IPS DF 6.9 (cell line): Measurements from ENCODE around the gene VAMP2.

Experiments used
- DNase-seq: peaks from one replicate; pipeline ENCODE4 v3.0.0-alpha.2; 2013; ENCODE audit warnings: low read depth, low spot score
- H3K27ac ChIP-seq: one replicate; pipeline ENCODE4 v1.5.1; 2013; ENCODE audit warnings: low read length, control low read depth
- H3K27me3 ChIP-seq: 2 replicates; pipeline ENCODE4 v1.6.1; 2013; ENCODE audit warnings: mild to moderate bottlenecking, low read length; ENCODE audit not compliant: control insufficient read depth, insufficient read depth
- H3K36me3 ChIP-seq: 2 replicates; pipeline ENCODE4 v1.6.1; 2013; ENCODE audit warnings: low read length; ENCODE audit not compliant: control insufficient read depth, insufficient read depth
- H3K4me1 ChIP-seq: 2 replicates; pipeline ENCODE4 v1.6.1; 2013; ENCODE audit warnings: low read length; ENCODE audit not compliant: control insufficient read depth, insufficient read depth
- H3K4me3 ChIP-seq: 2 replicates; pipeline ENCODE4 v1.5.1; 2013; ENCODE audit warnings: mild to moderate bottlenecking, low read length
- H3K9me3 ChIP-seq: 2 replicates; pipeline ENCODE4 v1.6.1; 2013; ENCODE audit warnings: low read length, inconsistent platforms; ENCODE audit not compliant: control insufficient read depth, insufficient read depth
- WGBS: extraction: QIAGEN DNeasy Blood & Tissue Kit; methylation state at CpG from one replicate; pipeline ENCODE4 v1.1.7; 2013; ENCODE audit warnings: mixed read lengths, missing lambda C conversion rate; ENCODE audit not compliant: insufficient read length, insufficient coverage; 5-methylcytosine and 5-hydroxymethylcytosine counted together

VAMP2 gene

DNA sequence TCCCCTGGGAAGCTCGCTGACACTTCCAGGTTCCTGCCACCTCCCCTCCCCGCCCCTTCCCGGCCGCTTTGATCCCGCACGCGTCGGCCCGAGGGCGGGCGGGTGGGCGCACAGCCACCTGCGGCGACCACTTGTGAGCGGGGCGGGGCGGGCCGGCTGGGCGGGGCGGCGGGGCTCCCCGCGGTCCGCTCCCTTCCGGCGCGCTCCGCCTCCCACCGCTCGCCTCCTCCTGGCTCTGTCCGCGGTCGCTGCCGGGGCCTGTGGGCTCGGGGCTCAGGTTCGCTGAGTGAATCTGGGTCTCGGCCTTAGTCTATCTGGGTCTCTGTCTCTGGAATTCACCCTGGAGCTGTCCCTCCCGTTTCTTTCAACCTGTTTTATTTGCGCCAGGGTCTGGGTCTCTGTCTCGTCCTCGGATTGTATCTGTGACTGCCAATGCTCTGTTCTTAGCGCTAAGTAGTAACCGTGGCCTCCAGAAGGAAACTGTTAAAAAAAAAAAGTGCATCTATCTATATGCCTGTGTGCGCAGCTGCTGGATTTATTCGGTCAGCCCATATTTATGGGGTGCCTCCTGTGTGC lies 36.2 kb downstream of the VAMP2 start:
- DNase-seq, result no peak
- Histone ChIP-seq H3K27me3 (peaks cover 37% of the 10 kb centered on the region), H3K4me1 (0 out of 2 replicates have a peak, but pooled peaks cover 3% of the 10 kb centered on the region), H3K4me3 (peak overlapping the region; percentile 74), H3K9me3 (no peaks in the 10 kb centered on the region), H3K27ac (no peak overlapping the region), H3K36me3 (no peaks in the 10 kb centered on the region; the same call in 1 of the 2 replicates)
- WGBS, result no CpG with 5 or more reads among the region's 45 CpGs

DNA sequence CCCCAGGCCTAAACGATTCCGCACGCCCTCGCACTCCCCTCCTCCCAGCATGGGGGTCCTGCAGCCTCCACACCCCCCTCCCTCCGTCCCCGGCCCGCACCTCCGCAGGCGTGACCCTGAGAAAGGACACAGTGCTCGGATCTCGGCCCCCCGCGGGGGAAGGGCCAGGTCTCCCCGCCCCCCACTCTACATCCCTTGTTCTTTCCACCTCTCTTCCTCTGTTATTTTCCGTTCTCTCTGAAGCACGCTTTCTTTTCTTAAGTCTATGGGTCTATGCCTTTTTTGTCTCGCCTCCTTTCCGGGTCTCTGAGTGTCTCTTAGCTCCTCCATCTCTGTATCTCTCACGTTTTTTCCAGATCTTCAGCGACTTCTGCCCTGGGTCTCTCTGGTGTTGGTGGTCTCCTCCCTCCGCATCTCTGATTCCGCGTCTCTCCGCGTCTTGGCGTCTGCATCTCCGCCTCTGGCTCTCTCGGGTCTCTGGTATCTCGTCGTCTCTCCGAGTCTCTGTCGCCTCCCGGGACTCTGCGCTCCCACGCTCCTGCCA lies 36.7 kb downstream of the VAMP2 start:
- Histone ChIP-seq H3K4me3 (peak overlapping the region; percentile 74), H3K9me3 (no peaks in the 10 kb centered on the region), H3K27me3 (peaks cover 37% of the 10 kb centered on the region), H3K36me3 (no peaks in the 10 kb centered on the region; the same call in 1 of the 2 replicates), H3K4me1 (0 out of 2 replicates have a peak, but pooled peaks cover 3% of the 10 kb centered on the region), H3K27ac (no peak overlapping the region)
- no CpG with 5 or more reads among the region's 35 CpGs for WGBS
- no peak for DNase-seq

DNA sequence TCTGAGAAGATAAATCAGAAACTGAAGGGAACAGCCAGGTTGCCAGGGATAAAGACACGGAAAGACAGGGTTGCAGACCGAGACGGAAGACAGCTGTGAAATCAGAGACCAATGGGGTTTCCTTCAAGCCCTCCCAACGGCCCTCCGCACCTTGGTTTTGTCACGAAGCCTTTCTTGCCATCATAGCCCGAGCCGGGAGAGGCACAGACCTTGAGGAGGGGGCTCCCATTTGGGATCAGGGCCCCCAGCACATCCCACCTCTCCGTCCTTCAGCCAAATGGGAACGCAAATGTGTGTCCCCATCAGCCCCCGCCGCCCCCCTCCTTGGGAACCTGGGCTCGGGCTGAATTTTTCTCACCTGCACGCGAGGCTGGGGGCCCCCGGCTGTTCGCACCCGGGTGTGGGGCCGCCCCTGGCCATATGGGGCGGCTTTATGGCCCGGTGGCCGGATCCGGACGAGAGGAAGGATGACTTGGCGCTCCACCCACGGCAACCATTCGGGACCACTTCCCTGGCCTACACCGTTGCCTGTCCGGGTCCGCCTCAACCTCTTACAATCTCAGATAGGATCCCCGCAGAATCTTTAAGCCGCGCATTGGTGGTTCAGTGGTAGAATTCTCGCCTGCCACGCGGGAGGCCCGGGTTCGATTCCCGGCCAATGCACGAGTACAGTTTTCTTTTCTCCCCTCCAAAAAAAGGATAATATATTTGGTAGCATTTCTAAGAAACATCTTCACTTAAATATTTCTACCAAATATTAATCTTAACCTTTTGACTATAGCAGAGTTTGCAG lies 37.4 kb downstream of the VAMP2 start:
- Histone ChIP-seq H3K27ac (no peak overlapping the region), H3K27me3 (peaks cover 37% of the 10 kb centered on the region), H3K4me1 (0 out of 2 replicates have a peak, but pooled peaks cover 3% of the 10 kb centered on the region), H3K36me3 (no peaks in the 10 kb centered on the region; the same call in 1 of the 2 replicates), H3K4me3 (peak overlapping the region; percentile 74; the same call in 1 of the 2 replicates), H3K9me3 (no peaks in the 10 kb centered on the region)
- no peak for DNase-seq
- WGBS, result no CpG with 5 or more reads among the region's 40 CpGs

DNA sequence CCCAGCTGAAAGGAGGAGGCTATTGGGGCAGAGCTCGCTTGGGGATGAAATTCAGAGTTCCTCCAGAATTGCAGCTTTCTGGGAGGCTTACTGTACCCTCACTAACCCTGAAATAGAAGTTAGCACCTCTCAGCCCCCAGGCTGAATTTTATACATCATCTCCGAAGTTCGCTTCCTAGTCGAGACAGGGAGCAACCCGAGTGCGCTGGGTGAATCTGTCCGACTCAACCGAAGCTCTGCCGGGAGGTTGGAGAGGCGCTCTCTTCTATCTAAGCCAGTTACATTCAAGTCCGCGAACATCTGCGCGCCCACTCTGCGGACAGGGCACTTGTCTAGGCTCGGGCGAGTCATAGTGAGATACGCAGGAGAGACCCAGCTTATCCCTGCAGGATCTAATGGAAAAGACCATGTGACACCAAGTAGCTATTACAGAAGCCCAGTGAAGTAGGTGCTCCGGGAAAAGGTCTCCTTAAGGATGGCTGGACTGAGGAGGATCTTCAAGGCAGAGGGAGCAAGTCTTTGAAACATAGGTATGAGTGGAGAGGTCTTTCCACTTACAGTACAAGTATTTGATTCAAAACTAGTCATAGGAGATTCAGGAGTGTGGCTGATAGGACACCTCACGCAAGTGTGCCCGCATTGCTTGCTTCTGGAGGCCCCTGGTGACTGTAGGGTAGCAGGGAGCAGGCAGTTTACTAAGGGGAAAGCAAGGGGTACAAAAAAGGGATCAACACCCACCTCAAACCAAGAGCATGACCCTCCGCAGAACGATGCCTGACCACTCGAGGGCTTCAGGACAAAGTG lies 38.2 kb downstream of the VAMP2 start:
- Histone ChIP-seq H3K4me1 (0 out of 2 replicates have a peak, but pooled peaks cover 3% of the 10 kb centered on the region), H3K27me3 (peaks cover 37% of the 10 kb centered on the region)

DNA sequence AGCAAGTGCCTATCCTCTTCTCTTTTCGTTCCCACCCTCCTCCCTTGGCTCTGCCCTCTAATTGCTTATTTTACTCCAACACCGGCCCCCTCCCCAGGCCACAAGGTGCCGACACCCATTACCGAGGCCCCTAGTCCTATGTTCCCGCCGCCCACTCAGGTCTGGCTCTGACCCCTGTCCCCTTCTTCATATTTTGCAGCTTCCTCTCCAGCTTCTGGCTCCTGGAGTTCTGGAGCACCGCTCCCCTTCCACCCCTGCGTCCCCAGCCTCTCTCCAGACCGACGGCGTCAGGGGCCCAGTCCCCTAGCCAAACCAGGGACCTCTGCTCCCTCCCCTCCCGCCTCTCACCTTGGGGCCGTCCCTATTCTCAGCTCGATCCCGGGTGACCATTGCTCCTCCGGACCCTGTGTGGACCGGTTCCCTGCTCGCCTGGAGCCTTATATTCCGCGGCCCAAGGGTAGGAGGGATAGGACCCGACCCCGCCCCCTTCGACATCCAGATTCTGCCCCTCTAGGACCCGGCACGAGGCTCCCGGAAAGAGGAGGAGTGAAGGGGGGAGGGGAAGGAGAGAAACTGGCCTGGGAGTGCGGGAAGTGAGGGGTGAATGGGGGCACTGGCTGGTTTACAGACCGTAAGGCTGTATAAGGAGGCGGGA lies 38.9 kb downstream of the VAMP2 start, which contains the start of gene HES7:
Gene HES7, minus strand, starts transcription at position 412 of the 655 bp plus-strand sequence. Its CDS starts 22 bp downstream, at position 390.
- peaks cover 37% of the 10 kb centered on the region for H3K27me3 ChIP-seq
- H3K4me3 ChIP-seq, result peak within 1 kb of the TSS; percentile 73; the same call in 1 of the 2 replicates
- H3K27ac ChIP-seq, result no peak within 1 kb of the TSS
- DNase-seq, result no peak
- no CpG with 5 or more reads among the region's 29 CpGs for WGBS
- no peaks in the 10 kb centered on the region; the same call in 1 of the 2 replicates for H3K36me3 ChIP-seq
- H3K4me1 ChIP-seq, result 0 out of 2 replicates have a peak, but pooled peaks cover 3% of the 10 kb centered on the region
- H3K9me3 ChIP-seq, result no peaks in the 10 kb centered on the region

More for the DNA sequence above, 38.2 kb downstream of the VAMP2 start:
- Histone ChIP-seq H3K9me3 (no peaks in the 10 kb centered on the region), H3K4me3 (peak overlapping the region; percentile 73; the same call in 1 of the 2 replicates), H3K27ac (no peak overlapping the region), H3K36me3 (no peaks in the 10 kb centered on the region; the same call in 1 of the 2 replicates)
- no CpG with 5 or more reads among the region's 24 CpGs for WGBS
- DNase-seq, result no peak

DNA sequence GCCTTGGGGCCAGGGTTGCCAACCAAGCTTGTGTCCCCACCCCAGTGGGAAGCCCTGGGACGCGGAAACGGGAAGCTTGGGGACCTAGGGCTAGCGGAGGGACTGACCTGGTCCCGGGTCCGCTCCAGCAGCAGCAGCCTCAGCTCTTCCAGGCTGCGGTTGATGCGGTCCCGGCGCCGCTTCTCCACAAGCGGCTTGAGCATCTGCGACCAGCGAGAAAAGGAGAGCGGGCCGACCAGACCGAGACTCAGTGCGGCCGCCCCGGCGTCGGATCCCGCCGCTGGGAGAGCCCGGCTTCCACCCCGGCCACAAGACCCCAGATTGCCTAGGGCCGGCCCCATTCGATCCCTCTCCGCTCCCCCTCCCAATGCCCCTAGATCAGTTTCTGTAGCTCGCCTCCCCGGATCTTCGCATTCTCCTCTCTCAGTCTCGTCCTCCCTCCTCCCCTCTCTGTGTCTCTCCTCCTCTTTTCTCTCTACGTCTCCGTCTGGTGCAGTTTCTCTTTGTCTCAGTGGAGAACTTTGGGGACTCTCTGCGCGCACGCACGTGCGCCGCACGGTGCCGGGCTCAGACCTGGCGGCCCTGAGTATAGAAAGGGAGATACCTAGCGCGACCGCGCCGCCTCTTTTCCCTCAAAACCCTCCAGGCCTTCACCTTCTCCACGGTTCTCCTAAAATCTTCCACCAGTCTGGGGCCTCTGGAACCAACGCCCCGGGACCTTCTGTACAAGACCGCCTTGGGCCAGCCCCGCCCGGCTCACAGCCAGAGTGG lies 39.6 kb downstream of the VAMP2 start:
- no peak overlapping the region for H3K27ac ChIP-seq
- no CpG with 5 or more reads among the region's 55 CpGs for WGBS
- H3K9me3 ChIP-seq, result no peaks in the 10 kb centered on the region
- peaks cover 36% of the 10 kb centered on the region for H3K27me3 ChIP-seq
- H3K36me3 ChIP-seq, result no peaks in the 10 kb centered on the region; the same call in 1 of the 2 replicates
- no peak for DNase-seq
- H3K4me3 ChIP-seq, result peak overlapping the region; percentile 73; the same call in 1 of the 2 replicates
- 0 out of 2 replicates have a peak, but pooled peaks cover 3% of the 10 kb centered on the region for H3K4me1 ChIP-seq

DNA sequence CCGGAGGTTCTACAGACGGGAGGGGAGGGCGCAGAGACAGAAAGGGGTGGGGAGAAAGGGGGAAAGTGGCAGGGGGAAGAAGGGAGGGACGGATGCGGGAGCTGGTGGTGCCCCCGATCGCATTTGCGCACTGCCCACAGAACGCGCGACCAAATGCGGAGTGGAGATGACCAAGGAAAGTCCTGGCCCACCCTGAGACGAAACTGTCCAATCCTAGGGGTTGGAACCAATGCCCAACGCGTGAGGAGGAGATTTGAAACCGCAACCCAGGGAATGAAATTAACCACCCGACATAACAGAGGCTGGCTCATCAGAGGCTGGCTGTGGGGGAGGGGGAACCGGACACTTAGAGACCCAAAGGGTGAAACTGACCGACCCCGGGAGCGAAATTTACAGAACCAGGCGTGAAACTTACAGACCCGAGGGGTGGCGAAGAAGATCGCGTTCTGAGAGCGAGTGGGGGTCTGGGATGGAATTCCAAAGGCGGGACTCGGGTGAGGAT lies 40.3 kb downstream of the VAMP2 start:
- no CpG with 5 or more reads among the region's 29 CpGs for WGBS
- 0 out of 2 replicates have a peak, but pooled peaks cover 3% of the 10 kb centered on the region for H3K4me1 ChIP-seq
- H3K36me3 ChIP-seq, result no peaks in the 10 kb centered on the region; the same call in 1 of the 2 replicates
- DNase-seq, result no peak
- no peak overlapping the region for H3K27ac ChIP-seq
- H3K9me3 ChIP-seq, result no peaks in the 10 kb centered on the region
- H3K27me3 ChIP-seq, result peaks cover 38% of the 10 kb centered on the region
- peak overlapping the region; percentile 73; the same call in 1 of the 2 replicates for H3K4me3 ChIP-seq

DNA sequence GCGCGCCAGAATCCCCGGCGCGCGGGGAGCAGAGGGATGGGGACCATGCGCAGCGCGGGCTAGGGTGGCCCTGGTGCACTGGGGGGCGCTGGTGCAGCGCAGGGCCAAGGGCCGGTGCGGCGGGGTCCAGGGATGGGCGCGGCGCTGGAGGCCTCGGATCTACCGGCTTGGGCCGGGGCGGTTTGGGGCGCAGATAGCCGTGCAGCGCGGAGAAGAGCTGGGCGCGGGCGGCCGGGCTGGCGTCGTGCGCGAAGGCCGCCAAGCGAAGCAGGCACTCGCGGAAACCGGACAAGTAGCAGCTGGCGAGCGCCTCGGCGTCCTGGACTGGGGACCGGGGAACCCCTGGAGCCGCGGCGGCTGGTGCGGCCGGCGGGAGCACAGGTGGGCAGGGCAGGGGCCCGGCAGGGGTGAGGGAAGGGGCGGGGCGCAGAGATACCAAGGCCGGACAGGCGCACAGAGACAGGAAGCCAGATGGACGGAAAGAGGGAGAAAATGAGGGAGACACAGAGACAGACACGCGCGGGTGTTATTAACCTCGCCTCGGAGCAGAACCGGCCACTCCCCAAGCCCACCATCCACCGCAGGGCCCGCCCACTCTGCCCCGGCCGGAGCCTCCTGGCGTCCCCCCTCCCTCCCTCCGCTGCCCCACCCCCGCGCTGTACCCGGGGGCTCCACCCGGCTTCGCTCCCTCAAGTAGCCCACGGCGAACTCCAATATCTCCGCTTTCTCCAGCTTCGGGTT lies 40.9 kb downstream of the VAMP2 start:
- Histone ChIP-seq H3K4me3 (peak overlapping the region; percentile 73), H3K9me3 (no peaks in the 10 kb centered on the region), H3K27me3 (peaks cover 39% of the 10 kb centered on the region), H3K4me1 (0 out of 2 replicates have a peak, but pooled peaks cover 3% of the 10 kb centered on the region), H3K36me3 (no peaks in the 10 kb centered on the region; the same call in 1 of the 2 replicates), H3K27ac (no peak overlapping the region)
- no peak for DNase-seq
- no CpG with 5 or more reads among the region's 76 CpGs for WGBS
